RWPE1 (cell line): Measurements from ENCODE around the gene CALHM3.

Source experiments
- CTCF ChIA-PET: fragments of 350-600 bp; sonication (Branson Sonifier 250); formaldehyde crosslinking; extraction: SDS; loops from one replicate; lab custom pipeline; 2021; lab: Yijun Ruan, JAX
- POLR2A ChIA-PET: fragments of 400-600 bp; formaldehyde crosslinking; extraction: SDS; loops from one replicate; lab custom pipeline; 2020; ENCODE audit warnings: antibody characterized with exemption; ENCODE audit not compliant: low non-redundant PET; lab: Yijun Ruan, JAX
- DNase-seq: peaks from one replicate; pipeline ENCODE4 v3.0.0; 2012; ENCODE audit warnings: low spot score
- H3K27ac ChIP-seq: fragments of 450-650 bp; 2 replicates; pipeline ENCODE4 v1.5.1; 2017
- CTCF ChIP-seq: fragments of 450-650 bp; conservative IDR thresholded peaks from 2 replicates; pipeline ENCODE4 v1.5.1; 2017; ENCODE audit warnings: low read depth, mild to moderate bottlenecking

CALHM3 gene

GRCh38 chr10:103450201-103450695, 28.8 kb downstream of the CALHM3 start:
- CTCF ChIA-PET, result no interaction called here
- TF ChIP-seq CTCF, result no peak
- DNase-seq, result no peak
- POLR2A ChIA-PET, result no interaction called here
- peak overlapping the region; percentile 69 for H3K27ac ChIP-seq

GRCh38 chr10:103449208-103450144, 29.6 kb downstream of the CALHM3 start:
- ChIA-PET POLR2A (no interaction called here), CTCF (interaction anchor here (0.6 to 2.5 kb wide), 2 partner anchors 34 to 36 kb away, joined by 4 to 11 read pairs; no protein-coding TSS in a partner anchor)
- TF ChIP-seq CTCF, result no peak
- peak overlapping the region; percentile 69 for H3K27ac ChIP-seq
- no peak for DNase-seq

- POLR2A ChIA-PET, result no interaction called here
- CTCF ChIA-PET, result interaction anchor here (2.5 kb wide), 1 partner anchor 37 kb away, joined by 11 read pairs; no protein-coding TSS in a partner anchor
- no peak for TF ChIP-seq CTCF
- DNase-seq, result peak; percentile 77
- peak overlapping the region; percentile 69 for H3K27ac ChIP-seq
Observed at GRCh38 chr10:103448746-103449145, 30.3 kb downstream of the CALHM3 start.

- POLR2A ChIA-PET, result no interaction called here
- peak overlapping the region; percentile 89 for H3K27ac ChIP-seq
- CTCF ChIA-PET, result interaction anchor here (0.5 to 2.5 kb wide), 3 partner anchors 30 to 554 kb away, joined by 3 to 11 read pairs (median 4); no protein-coding TSS in a partner anchor
- no peak for TF ChIP-seq CTCF
- DNase-seq, result no peak
Observed at GRCh38 chr10:103447187-103447586, 31.9 kb downstream of the CALHM3 start.

- TF ChIP-seq CTCF, result no peak
- ChIA-PET POLR2A (interaction anchor here (0.6 kb wide), 1 partner anchor 559 kb away, joined by 3 read pairs; no protein-coding TSS in a partner anchor), CTCF (interaction anchor here (0.6 to 0.9 kb wide), 3 partner anchors 15 to 694 kb away, joined by 3 read pairs; no protein-coding TSS in a partner anchor)
- no peak for DNase-seq
- H3K27ac ChIP-seq, result peak overlapping the region; percentile 89
Observed at GRCh38 chr10:103445767-103446567, 33.1 kb downstream of the CALHM3 start.

GRCh38 chr10:103445366-103445765, 33.7 kb downstream of the CALHM3 start:
- TF ChIP-seq CTCF, result no peak
- ChIA-PET POLR2A (no interaction called here), CTCF (interaction anchor here (0.6 kb wide), 1 partner anchor 695 kb away, joined by 3 read pairs; no protein-coding TSS in a partner anchor)
- no peak for DNase-seq
- H3K27ac ChIP-seq, result peak overlapping the region; percentile 89
